Osteoblast (primary cell): ENCODE measurements around the gene MRPS5. TPM values are rescaled to one million over a fixed set of nuclear protein-coding genes. Genes with fewer than 3 reads are reported as not detected.

Source experiments
- DNase-seq: peaks from one replicate; pipeline ENCODE4 v3.0.0; 2011; ENCODE audit warnings: low spot score, mixed read lengths; ENCODE audit not compliant: insufficient read length; ENCODE audit errors: missing footprints
- H2AFZ ChIP-seq: 2 replicates; pipeline ENCODE4 v1.6.0; 2011; ENCODE audit warnings: mild to moderate bottlenecking, low read length
- H3K27ac ChIP-seq: 2 replicates; pipeline ENCODE4 v1.5.1; 2011; ENCODE audit warnings: mild to moderate bottlenecking, low read depth, low read length, moderate library complexity
- H3K27me3 ChIP-seq: 2 replicates; pipeline ENCODE4 v1.6.0; 2012; ENCODE audit warnings: mild to moderate bottlenecking, control low read depth, inconsistent platforms, low read length, moderate library complexity; ENCODE audit not compliant: insufficient read depth
- H3K36me3 ChIP-seq: 2 replicates; pipeline ENCODE4 v1.5.1; 2011; ENCODE audit warnings: mild to moderate bottlenecking, low read length, control low read depth, moderate library complexity; ENCODE audit not compliant: insufficient read depth
- H3K4me1 ChIP-seq: 2 replicates; pipeline ENCODE4 v1.5.1; 2011; ENCODE audit warnings: mild to moderate bottlenecking, low read length, control low read depth, moderate library complexity; ENCODE audit not compliant: insufficient read depth
- H3K4me2 ChIP-seq: 2 replicates; pipeline ENCODE4 v1.6.0; 2011; ENCODE audit warnings: mild to moderate bottlenecking, low read length; ENCODE audit not compliant: insufficient read depth
- H3K4me3 ChIP-seq: fragments of 200-600 bp; sonication (generic); 3 replicates; pipeline ENCODE4 v1.5.1; 2012; ENCODE audit warnings: mild to moderate bottlenecking, low read length, inconsistent platforms; ENCODE audit not compliant: insufficient read depth
- H3K79me2 ChIP-seq: 2 replicates; pipeline ENCODE4 v1.6.0; 2012; ENCODE audit warnings: mild to moderate bottlenecking, low read length, control low read depth, inconsistent platforms; ENCODE audit not compliant: insufficient read depth
- H3K9me3 ChIP-seq: 2 replicates; pipeline ENCODE4 v1.5.1; 2011; ENCODE audit warnings: low read depth, low read length, control low read depth
- H4K20me1 ChIP-seq: 2 replicates; pipeline ENCODE4 v1.6.0; 2012; ENCODE audit warnings: mild to moderate bottlenecking, low read length, control low read depth; ENCODE audit not compliant: insufficient read depth
- total RNA-seq: library from RNA; depleted of rRNA; stranded (reverse); fragments of >200 nt; gene quantifications from 2 replicates; pipeline ENCODE4 v1.2.3, GENCODE V29; 2012
- TF ChIP-seq, protein P1 (sequence below): IDR thresholded peaks from 2 replicates; pipeline ENCODE4 v1.5.1; 2011; ENCODE audit warnings: mild to moderate bottlenecking, low read depth, low read length, moderate library complexity; ENCODE audit errors: extremely low read depth

MRPS5 gene
- total RNA-seq, 1 donor: 27.1 TPM

DNA sequence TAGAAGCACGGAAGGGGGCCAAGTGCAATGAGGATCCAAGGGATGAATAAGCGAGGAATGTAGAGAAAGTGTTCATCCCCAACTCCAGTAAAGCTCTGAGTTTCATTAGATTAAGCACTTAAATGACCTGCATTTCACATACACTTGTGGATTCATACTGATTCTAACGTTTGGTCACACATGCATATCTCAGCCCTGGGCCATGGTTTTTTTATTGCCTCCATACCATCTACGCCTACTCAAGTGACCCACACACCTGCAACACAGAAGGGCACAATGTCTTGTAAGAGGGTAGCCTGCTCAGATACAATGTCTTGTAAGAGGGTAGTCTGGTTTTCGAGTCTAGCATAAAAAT is 566 bp upstream of the MRPS5 start:
- H3K4me2 ChIP-seq: peak overlapping the region; percentile 77
- H2AFZ ChIP-seq: peak overlapping the region; percentile 96
- H3K79me2 ChIP-seq: peaks cover 40% of the 10 kb centered on the region
- H3K9me3 ChIP-seq: no peaks in the 10 kb centered on the region
- H3K36me3 ChIP-seq: no peaks in the 10 kb centered on the region
- H3K4me1 ChIP-seq: peaks cover 5% of the 10 kb centered on the region
- H4K20me1 ChIP-seq: peaks cover 20% of the 10 kb centered on the region
- H3K4me3 ChIP-seq: peak overlapping the region; percentile 96
- no peak for DNase-seq
- no peaks in the 10 kb centered on the region for H3K27me3 ChIP-seq
- H3K27ac ChIP-seq: no peak overlapping the region
- TF ChIP-seq, protein P1, sequence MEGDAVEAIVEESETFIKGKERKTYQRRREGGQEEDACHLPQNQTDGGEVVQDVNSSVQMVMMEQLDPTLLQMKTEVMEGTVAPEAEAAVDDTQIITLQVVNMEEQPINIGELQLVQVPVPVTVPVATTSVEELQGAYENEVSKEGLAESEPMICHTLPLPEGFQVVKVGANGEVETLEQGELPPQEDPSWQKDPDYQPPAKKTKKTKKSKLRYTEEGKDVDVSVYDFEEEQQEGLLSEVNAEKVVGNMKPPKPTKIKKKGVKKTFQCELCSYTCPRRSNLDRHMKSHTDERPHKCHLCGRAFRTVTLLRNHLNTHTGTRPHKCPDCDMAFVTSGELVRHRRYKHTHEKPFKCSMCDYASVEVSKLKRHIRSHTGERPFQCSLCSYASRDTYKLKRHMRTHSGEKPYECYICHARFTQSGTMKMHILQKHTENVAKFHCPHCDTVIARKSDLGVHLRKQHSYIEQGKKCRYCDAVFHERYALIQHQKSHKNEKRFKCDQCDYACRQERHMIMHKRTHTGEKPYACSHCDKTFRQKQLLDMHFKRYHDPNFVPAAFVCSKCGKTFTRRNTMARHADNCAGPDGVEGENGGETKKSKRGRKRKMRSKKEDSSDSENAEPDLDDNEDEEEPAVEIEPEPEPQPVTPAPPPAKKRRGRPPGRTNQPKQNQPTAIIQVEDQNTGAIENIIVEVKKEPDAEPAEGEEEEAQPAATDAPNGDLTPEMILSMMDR: no peak

DNA sequence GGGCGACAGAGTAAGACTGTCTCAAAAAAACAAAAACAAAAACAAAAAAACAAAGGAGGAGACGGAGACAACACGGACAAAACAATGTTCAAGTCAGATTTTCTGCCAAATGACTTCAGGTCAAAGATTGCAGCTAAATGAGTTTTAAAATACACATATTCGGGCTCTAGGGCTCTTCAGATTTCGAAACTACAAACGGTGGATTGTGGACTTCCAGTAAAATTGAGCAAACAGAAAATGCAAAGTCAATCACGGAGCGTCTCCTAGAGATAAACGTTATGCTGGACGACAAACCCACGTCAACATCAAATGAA is 558 bp downstream of the MRPS5 start:
- Histone ChIP-seq H3K4me1 (peaks cover 5% of the 10 kb centered on the region), H3K4me3 (peak overlapping the region; percentile 96), H3K4me2 (peak overlapping the region; percentile 77), H3K9me3 (no peaks in the 10 kb centered on the region), H3K27me3 (no peaks in the 10 kb centered on the region), H2AFZ (peak overlapping the region; percentile 96), H3K79me2 (peaks cover 40% of the 10 kb centered on the region), H3K36me3 (peaks cover 4% of the 10 kb centered on the region), H4K20me1 (peaks cover 20% of the 10 kb centered on the region), H3K27ac (peak overlapping the region; percentile 94)
- DNase-seq: peak; percentile 35
- TF ChIP-seq, protein P1: no peak

DNA sequence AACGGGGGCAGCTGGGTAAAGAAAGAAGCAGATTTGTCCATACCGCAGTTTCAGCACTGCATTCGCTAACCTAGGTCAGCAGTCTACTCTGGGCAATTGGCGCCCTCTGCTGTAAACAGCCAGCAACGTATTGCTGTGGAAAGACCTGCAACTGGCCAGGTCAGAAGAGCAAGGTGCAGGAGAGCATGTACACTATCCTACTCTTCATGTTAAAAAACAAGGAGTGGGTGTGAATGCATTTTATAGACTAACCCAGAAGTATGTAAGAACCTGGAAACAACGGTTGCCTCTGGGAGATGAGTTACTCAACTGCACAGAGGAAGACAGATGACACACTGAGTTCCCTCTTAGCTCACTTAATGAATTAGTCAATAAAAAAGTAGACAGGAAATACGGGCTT is 6.2 kb downstream of the MRPS5 start:
- Histone ChIP-seq H3K36me3 (peaks cover 29% of the 10 kb centered on the region), H3K79me2 (peaks cover 26% of the 10 kb centered on the region)

DNA sequence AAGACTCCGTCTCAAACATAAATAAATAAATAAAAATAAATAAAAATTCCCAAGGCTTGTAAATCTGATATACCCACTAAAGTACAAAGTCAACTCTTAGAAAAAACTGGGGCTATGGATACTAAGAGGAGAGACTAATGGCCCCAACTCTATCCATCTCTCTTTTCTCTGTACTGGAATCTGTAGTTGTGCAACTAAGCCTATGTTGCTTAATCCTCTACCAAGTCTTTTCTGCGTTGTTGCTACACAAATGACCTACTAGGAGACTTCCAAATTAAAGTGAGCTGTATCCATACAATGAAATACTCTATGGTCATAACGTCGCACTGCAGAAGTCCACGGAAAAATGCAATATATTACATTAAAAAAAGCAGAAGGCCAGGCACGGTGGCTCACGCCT is 8.1 kb downstream of the MRPS5 start:
- no peaks in the 10 kb centered on the region for H3K27me3 ChIP-seq
- no peak overlapping the region for H3K4me3 ChIP-seq
- H3K4me2 ChIP-seq: no peak overlapping the region
- peaks cover 7% of the 10 kb centered on the region for H3K79me2 ChIP-seq
- H4K20me1 ChIP-seq: peaks cover 9% of the 10 kb centered on the region
- no peak overlapping the region for H2AFZ ChIP-seq
- no peak overlapping the region for H3K27ac ChIP-seq
- H3K9me3 ChIP-seq: no peaks in the 10 kb centered on the region
- TF ChIP-seq, protein P1: no peak
- no peaks in the 10 kb centered on the region for H3K4me1 ChIP-seq
- H3K36me3 ChIP-seq: peaks cover 48% of the 10 kb centered on the region
- no peak for DNase-seq

More for the DNA sequence above, 6.2 kb downstream of the MRPS5 start:
- Histone ChIP-seq H3K4me2 (no peak overlapping the region), H3K4me3 (no peak overlapping the region), H4K20me1 (peaks cover 23% of the 10 kb centered on the region), H3K4me1 (peaks cover 3% of the 10 kb centered on the region), H3K27me3 (no peaks in the 10 kb centered on the region), H3K9me3 (no peaks in the 10 kb centered on the region), H3K27ac (no peak overlapping the region), H2AFZ (no peak overlapping the region)
- TF ChIP-seq, protein P1: peak; percentile 82
- DNase-seq: peak; percentile 91
